D721Med (cell line): ENCODE results near the gene CCDC134.
A peak's percentile ranks its signal among the peaks of the same experiment; 100 is the strongest.

ENCODE experiments used
- DNase-seq: peaks from one replicate; pipeline ENCODE4 v3.0.0; 2011; ENCODE audit warnings: low spot score; ENCODE audit not compliant: insufficient read length
- FAIRE-seq: peaks from 2 replicates; lab custom pipeline; 2011; peaks lifted over from hg19 to GRCh38; lab: Jason Lieb, UNC
- CTCF ChIP-seq: IDR thresholded peaks from 2 replicates; pipeline ENCODE4 v1.5.1; 2012; ENCODE audit warnings: mild to moderate bottlenecking, control low read depth; ENCODE audit not compliant: insufficient read depth; ENCODE audit errors: missing control alignments

The CCDC134 gene

GRCh38 chr22:41800348-41801146, at the start of gene CCDC134:
TSS of gene CCDC134 (plus strand) at chr22:41800679. CDS start at chr22:41808891, 8,212 bp downstream.
- no peak for FAIRE-seq
- TF ChIP-seq CTCF = no peak
- peak; percentile 67 for DNase-seq

GRCh38 chr22:41752011-41752970, 48.2 kb upstream of the CCDC134 start:
- no peak for DNase-seq
- TF ChIP-seq CTCF = no peak
- no peak for FAIRE-seq

- DNase-seq (no peak), FAIRE-seq (no peak)
Measured at GRCh38 chr22:41753984-41754383, 46.5 kb upstream of the CCDC134 start.

GRCh38 chr22:41757502-41757901, 43.0 kb upstream of the CCDC134 start:
- FAIRE-seq (no peak), DNase-seq (no peak)

More at GRCh38 chr22:41753984-41754383, 46.5 kb upstream of the CCDC134 start:
- TF ChIP-seq CTCF = no peak

GRCh38 chr22:41758231-41758630, 42.2 kb upstream of the CCDC134 start:
- no peak for TF ChIP-seq CTCF
- no peak for FAIRE-seq
- DNase-seq = no peak

More at GRCh38 chr22:41757502-41757901, 43.0 kb upstream of the CCDC134 start:
- no peak for TF ChIP-seq CTCF

GRCh38 chr22:41762980-41763779, 37.3 kb upstream of the CCDC134 start:
- TF ChIP-seq CTCF = peak; percentile 43
- FAIRE-seq = no peak
- no peak for DNase-seq
